Stimulated activated effector memory CD8-positive, alpha-beta T cell treated with anti-CD3 and anti-CD28 coated beads, Interleukin-12 subunit alpha, Interleukin-12 subunit beta, amount 100 ng/mL, for 72 hours (primary cell): ENCODE results near the gene ART4.

Experiments used
- ATAC-seq: fragments of 150-1000 bp; cut with Tn5 transposase; 2 replicates; pipeline ENCODE4 v1.10.0; 2021
- DNase-seq, 2 donors: peaks; one replicate each; pipeline ENCODE4 v3.0.0; 2021 to 2022; ENCODE audit warnings: low spot score in 2 of 2
- H3K27ac Mint-ChIP-seq: one replicate; pipeline ENCODE4 v1.8.0; 2022; ENCODE audit warnings: mild to moderate bottlenecking, mixed read lengths
- H3K36me3 Mint-ChIP-seq: one replicate; pipeline ENCODE4 v1.8.0; 2022; ENCODE audit warnings: mild to moderate bottlenecking, mixed read lengths
- H3K4me1 Mint-ChIP-seq: one replicate; pipeline ENCODE4 v1.8.0; 2022; ENCODE audit warnings: mixed read lengths
- H3K4me3 Mint-ChIP-seq: one replicate; pipeline ENCODE4 v1.8.0; 2022; ENCODE audit warnings: mild to moderate bottlenecking, mixed read lengths
- H3K9me3 Mint-ChIP-seq: one replicate; pipeline ENCODE4 v1.8.0; 2022; ENCODE audit warnings: mixed read lengths

Gene ART4

GRCh38 chr12:14803011-14803829 lies 40.1 kb downstream of the ART4 start, which contains the start of the genes C12orf60 and WBP11:
Gene C12orf60, plus strand, starts transcription at chr12:14803670. Its CDS starts 19,266 bp downstream, at chr12:14822936.
Gene WBP11, minus strand, starts transcription at chr12:14803478. Its CDS starts 2,095 bp downstream, at chr12:14801383.
- no peak within 1 kb of the TSS for H3K27ac Mint-ChIP-seq
- H3K4me1 Mint-ChIP-seq, result peaks cover 11% of the 10 kb centered on the region
- H3K36me3 Mint-ChIP-seq, result peaks cover 35% of the 10 kb centered on the region
- H3K9me3 Mint-ChIP-seq, result no peaks in the 10 kb centered on the region
- peak; percentile 69 to 91 for DNase-seq
- ATAC-seq, result peak; percentile 99
- H3K4me3 Mint-ChIP-seq, result no peak within 1 kb of the TSS

- no peak for DNase-seq
- Mint-ChIP-seq H3K36me3 (peaks cover 40% of the 10 kb centered on the region), H3K9me3 (no peaks in the 10 kb centered on the region), H3K4me1 (peaks cover 11% of the 10 kb centered on the region), H3K27ac (no peak overlapping the region), H3K4me3 (no peak overlapping the region)
- no peak for ATAC-seq
Observed at GRCh38 chr12:14802721-14803010, 40.7 kb downstream of the ART4 start.

- no peaks in the 10 kb centered on the region for H3K9me3 Mint-ChIP-seq
- H3K4me1 Mint-ChIP-seq, result peaks cover 11% of the 10 kb centered on the region
- no peak for DNase-seq
- ATAC-seq, result no peak
- H3K36me3 Mint-ChIP-seq, result peaks cover 45% of the 10 kb centered on the region
- no peak overlapping the region for H3K27ac Mint-ChIP-seq
- H3K4me3 Mint-ChIP-seq, result no peak overlapping the region
Observed at GRCh38 chr12:14802247-14802646, 41.1 kb downstream of the ART4 start.

- Mint-ChIP-seq H3K4me1 (no peaks in the 10 kb centered on the region), H3K4me3 (no peak overlapping the region), H3K9me3 (no peaks in the 10 kb centered on the region), H3K27ac (peak overlapping the region; percentile 67), H3K36me3 (peaks cover 100% of the 10 kb centered on the region)
- ATAC-seq (no peak), DNase-seq (no peak)
Observed at GRCh38 chr12:14795028-14795448, 48.3 kb downstream of the ART4 start.

- peaks cover 60% of the 10 kb centered on the region for H3K36me3 Mint-ChIP-seq
- DNase-seq (no peak), ATAC-seq (no peak)
- no peak overlapping the region for H3K4me3 Mint-ChIP-seq
- no peaks in the 10 kb centered on the region for H3K4me1 Mint-ChIP-seq
- H3K9me3 Mint-ChIP-seq, result no peaks in the 10 kb centered on the region
- no peak overlapping the region for H3K27ac Mint-ChIP-seq
Observed at GRCh38 chr12:14785568-14785967, 57.8 kb downstream of the ART4 start.

- H3K9me3 Mint-ChIP-seq, result no peaks in the 10 kb centered on the region
- DNase-seq, result no peak
- ATAC-seq, result no peak
- H3K4me1 Mint-ChIP-seq, result no peaks in the 10 kb centered on the region
- no peak overlapping the region for H3K27ac Mint-ChIP-seq
- peaks cover 49% of the 10 kb centered on the region for H3K36me3 Mint-ChIP-seq
- H3K4me3 Mint-ChIP-seq, result no peak overlapping the region
Observed at GRCh38 chr12:14784471-14784870, 58.9 kb downstream of the ART4 start.

- Mint-ChIP-seq H3K4me3 (no peak overlapping the region), H3K4me1 (no peaks in the 10 kb centered on the region), H3K27ac (no peak overlapping the region), H3K9me3 (no peaks in the 10 kb centered on the region), H3K36me3 (peaks cover 31% of the 10 kb centered on the region)
- DNase-seq (no peak), ATAC-seq (no peak)
Observed at GRCh38 chr12:14782756-14783155, 60.6 kb downstream of the ART4 start.

- Mint-ChIP-seq H3K4me1 (no peaks in the 10 kb centered on the region), H3K36me3 (peaks cover 19% of the 10 kb centered on the region), H3K27ac (no peak overlapping the region), H3K4me3 (no peak overlapping the region), H3K9me3 (no peaks in the 10 kb centered on the region)
- DNase-seq (no peak), ATAC-seq (no peak)
Observed at GRCh38 chr12:14781563-14781962, 61.8 kb downstream of the ART4 start.

- Mint-ChIP-seq H3K36me3 (peaks cover 12% of the 10 kb centered on the region), H3K4me3 (no peak overlapping the region), H3K27ac (no peak overlapping the region), H3K4me1 (peaks cover 6% of the 10 kb centered on the region), H3K9me3 (no peaks in the 10 kb centered on the region)
- no peak for ATAC-seq
- no peak for DNase-seq
Observed at GRCh38 chr12:14780859-14781258, 62.5 kb downstream of the ART4 start.

- H3K4me1 Mint-ChIP-seq, result peaks cover 16% of the 10 kb centered on the region
- ATAC-seq (no peak), DNase-seq (no peak)
- no peaks in the 10 kb centered on the region for H3K9me3 Mint-ChIP-seq
- no peak overlapping the region for H3K27ac Mint-ChIP-seq
- H3K36me3 Mint-ChIP-seq, result peaks cover 9% of the 10 kb centered on the region
- no peak overlapping the region for H3K4me3 Mint-ChIP-seq
Observed at GRCh38 chr12:14779834-14780233, 63.5 kb downstream of the ART4 start.

GRCh38 chr12:14777271-14777670 lies 66.1 kb downstream of the ART4 start:
- DNase-seq, result no peak
- peaks cover 22% of the 10 kb centered on the region for H3K36me3 Mint-ChIP-seq
- no peak for ATAC-seq
- no peaks in the 10 kb centered on the region for H3K9me3 Mint-ChIP-seq
- H3K4me3 Mint-ChIP-seq, result no peak overlapping the region
- H3K27ac Mint-ChIP-seq, result no peak overlapping the region
- H3K4me1 Mint-ChIP-seq, result peaks cover 30% of the 10 kb centered on the region

GRCh38 chr12:14776236-14776961 lies 66.9 kb downstream of the ART4 start:
- H3K9me3 Mint-ChIP-seq, result no peaks in the 10 kb centered on the region
- peaks cover 37% of the 10 kb centered on the region for H3K4me1 Mint-ChIP-seq
- DNase-seq, result no peak
- peaks cover 31% of the 10 kb centered on the region for H3K36me3 Mint-ChIP-seq
- ATAC-seq, result no peak
- no peak overlapping the region for H3K27ac Mint-ChIP-seq
- H3K4me3 Mint-ChIP-seq, result peak overlapping the region; percentile 100

GRCh38 chr12:14775636-14775980 lies 67.7 kb downstream of the ART4 start:
- peak overlapping the region; percentile 100 for H3K4me3 Mint-ChIP-seq
- peak overlapping the region; percentile 99 for H3K27ac Mint-ChIP-seq
- no peaks in the 10 kb centered on the region for H3K9me3 Mint-ChIP-seq
- peaks cover 39% of the 10 kb centered on the region for H3K36me3 Mint-ChIP-seq
- peaks cover 37% of the 10 kb centered on the region for H3K4me1 Mint-ChIP-seq
- DNase-seq, result no peak
- no peak for ATAC-seq
